Measurements from ENCODE around the gene PPARGC1A. TPM values are rescaled to one million over a fixed set of nuclear protein-coding genes. Genes with fewer than 3 reads are reported as not detected.

Gene PPARGC1A
- total and polyA plus RNA-seq, 2 of the 13 experiments (the other 11 are each of a cell fraction or from before 2014, with no cell fraction given): 20.7 to 37.3 TPM

- TF ChIP-seq MTA1 (CRISPR knock-in tag; IDR thresholded peaks at IDR 0.05; ENCODE audit: borderline replicate concordance) (0 out of 2 replicates have a peak, but pooled peaks have one; percentile 25), SMAD1 (CRISPR knock-in tag; IDR thresholded peaks at IDR 0.05; ENCODE audit: borderline replicate concordance, low read depth) (no peak), ZNF33B (CRISPR knock-in tag; IDR thresholded peaks at IDR 0.05) (no peak), ZMYM3 (CRISPR knock-in tag; IDR thresholded peaks at IDR 0.05) (no peak), ZNF670 (CRISPR knock-in tag; IDR thresholded peaks at IDR 0.05; ENCODE audit: borderline replicate concordance) (no peak), ZNF30 (CRISPR knock-in tag; IDR thresholded peaks at IDR 0.05) (no peak), ZGPAT (CRISPR knock-in tag; IDR thresholded peaks at IDR 0.05) (0 out of 2 replicates have a peak, but pooled peaks have one; percentile 23), SAP130 (CRISPR knock-in tag; IDR thresholded peaks at IDR 0.05; ENCODE audit: low read depth) (peak; percentile 56), ATF4 (CRISPR knock-in tag; IDR thresholded peaks at IDR 0.05) (no peak), ZNF343 (CRISPR knock-in tag; IDR thresholded peaks at IDR 0.05) (0 out of 2 replicates have a peak, but pooled peaks have one; percentile 61), FOSL2 (CRISPR knock-in tag; IDR thresholded peaks at IDR 0.05) (peak; percentile 61), HMGXB3 (CRISPR knock-in tag; IDR thresholded peaks at IDR 0.05; ENCODE audit: borderline replicate concordance) (no peak), ZNF441 (CRISPR knock-in tag; IDR thresholded peaks at IDR 0.05; ENCODE audit: borderline replicate concordance) (no peak), CAMTA2 (CRISPR knock-in tag; IDR thresholded peaks at IDR 0.05; ENCODE audit: borderline replicate concordance) (no peak), CEBPG (CRISPR knock-in tag; IDR thresholded peaks at IDR 0.05) (0 out of 2 replicates have a peak, but pooled peaks have one; percentile 21), HNF4A (CRISPR knock-in tag; IDR thresholded peaks at IDR 0.05) (peak; percentile 67), ZNF558 (CRISPR knock-in tag; IDR thresholded peaks at IDR 0.05; ENCODE audit: borderline replicate concordance) (no peak), HES4 (CRISPR knock-in tag; IDR thresholded peaks at IDR 0.05; ENCODE audit: borderline replicate concordance) (no peak), ZNF775 (CRISPR knock-in tag; IDR thresholded peaks at IDR 0.05; ENCODE audit: borderline replicate concordance) (no peak)
- TF ChIP-seq, protein P1, sequence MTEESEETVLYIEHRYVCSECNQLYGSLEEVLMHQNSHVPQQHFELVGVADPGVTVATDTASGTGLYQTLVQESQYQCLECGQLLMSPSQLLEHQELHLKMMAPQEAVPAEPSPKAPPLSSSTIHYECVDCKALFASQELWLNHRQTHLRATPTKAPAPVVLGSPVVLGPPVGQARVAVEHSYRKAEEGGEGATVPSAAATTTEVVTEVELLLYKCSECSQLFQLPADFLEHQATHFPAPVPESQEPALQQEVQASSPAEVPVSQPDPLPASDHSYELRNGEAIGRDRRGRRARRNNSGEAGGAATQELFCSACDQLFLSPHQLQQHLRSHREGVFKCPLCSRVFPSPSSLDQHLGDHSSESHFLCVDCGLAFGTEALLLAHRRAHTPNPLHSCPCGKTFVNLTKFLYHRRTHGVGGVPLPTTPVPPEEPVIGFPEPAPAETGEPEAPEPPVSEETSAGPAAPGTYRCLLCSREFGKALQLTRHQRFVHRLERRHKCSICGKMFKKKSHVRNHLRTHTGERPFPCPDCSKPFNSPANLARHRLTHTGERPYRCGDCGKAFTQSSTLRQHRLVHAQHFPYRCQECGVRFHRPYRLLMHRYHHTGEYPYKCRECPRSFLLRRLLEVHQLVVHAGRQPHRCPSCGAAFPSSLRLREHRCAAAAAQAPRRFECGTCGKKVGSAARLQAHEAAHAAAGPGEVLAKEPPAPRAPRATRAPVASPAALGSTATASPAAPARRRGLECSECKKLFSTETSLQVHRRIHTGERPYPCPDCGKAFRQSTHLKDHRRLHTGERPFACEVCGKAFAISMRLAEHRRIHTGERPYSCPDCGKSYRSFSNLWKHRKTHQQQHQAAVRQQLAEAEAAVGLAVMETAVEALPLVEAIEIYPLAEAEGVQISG (CRISPR knock-in tag; IDR thresholded peaks at IDR 0.05): no peak
Measured at GRCh38 chr4:23930750-23931488, 41.1 kb upstream of the PPARGC1A start (continued).

All from HepG2 (cell line).